ENCODE results near the gene FTSJ3. TPM values are rescaled to one million over a fixed set of nuclear protein-coding genes. Genes with fewer than 3 reads are reported as not detected.

Gene FTSJ3
- total RNA-seq, 1 experiment from 2014 or later: 80.3 TPM

GRCh38 chr17:63826468-63827001, 928 bp downstream of the FTSJ3 start:
- Histone ChIP-seq H3K23me2 (ENCODE audit: insufficient read length, low read depth, low read length, poor library complexity, severe bottlenecking) (peaks cover 6% of the 10 kb centered on the region), H4K91ac (ENCODE audit: insufficient read length, low read depth, low read length) (no peak overlapping the region), H3K27ac (ENCODE audit: insufficient read length, low read depth, low read length) (no peak overlapping the region), H3K4me1 (ENCODE audit: insufficient read depth, low read length) (no peaks in the 10 kb centered on the region), H3K9me3 (ENCODE audit: control insufficient read depth, low read depth, low read length) (no peaks in the 10 kb centered on the region), H2AK5ac (ENCODE audit: insufficient read length, low read length) (no peak overlapping the region), H2BK120ac (ENCODE audit: low read depth, low read length, poor library complexity, severe bottlenecking) (no peak overlapping the region), H2BK5ac (ENCODE audit: insufficient read length, low read length) (no peak overlapping the region), H3K79me1 (ENCODE audit: insufficient read depth, low read depth, low read length, poor library complexity, severe bottlenecking) (peaks cover 3% of the 10 kb centered on the region), H4K20me1 (ENCODE audit: control insufficient read depth, insufficient read depth, insufficient read length) (no peaks in the 10 kb centered on the region), H2BK12ac (ENCODE audit: insufficient read length, low read depth, low read length) (no peak overlapping the region), H3K79me2 (ENCODE audit: insufficient read depth, low read length) (peaks cover 8% of the 10 kb centered on the region; the same call in 1 of the 2 replicates), H3T11ph (ENCODE audit: low read length) (no peak overlapping the region), H3K27me3 (ENCODE audit: insufficient read depth, low read length) (no peaks in the 10 kb centered on the region), H3K9ac (ENCODE audit: extremely low read depth, insufficient read length, low read length) (peak overlapping the region; percentile 88), H3K4ac (ENCODE audit: low read depth, low read length) (no peak overlapping the region), H2AFZ (ENCODE audit: low read length) (no peak overlapping the region), H3K18ac (ENCODE audit: insufficient read length, low read depth, low read length) (no peak overlapping the region), H2BK20ac (ENCODE audit: low read depth, low read length, poor library complexity, severe bottlenecking) (no peak overlapping the region), H2BK15ac (ENCODE audit: low read depth, low read length) (no peak overlapping the region), H3K23ac (ENCODE audit: insufficient read length, low read depth, low read length) (no peak overlapping the region), H3K56ac (ENCODE audit: insufficient read length, low read depth, low read length) (no peak overlapping the region), H3K14ac (ENCODE audit: insufficient read depth, low read length) (no peak overlapping the region), H4K8ac (replicated peaks; ENCODE audit: insufficient read length, low read depth, low read length) (no peak overlapping the region), H4K5ac (ENCODE audit: insufficient read length, low read depth, low read length) (no peak overlapping the region), H3K4me2 (ENCODE audit: insufficient read depth, insufficient read length, low read length) (peak overlapping the region; percentile 69)
- Mint-ChIP-seq H3K27ac (peak overlapping the region; percentile 100), H3K27me3 (ENCODE audit: low read depth) (no peaks in the 10 kb centered on the region; the same call in 1 of the 2 replicates), H3K9me3 (no peaks in the 10 kb centered on the region; a peak in 1 of 5 replicates), H3K36me3 (ENCODE audit: insufficient read depth in 1 of 3, low read depth in 3 of 3) (peaks cover 70 to 96% (median 76%) of the 10 kb centered on the region in 3 experiments), H3K4me1 (peaks cover 12 to 16% of the 10 kb centered on the region in 2 experiments), H3K4me3 (peak overlapping the region; percentile 99 to 100)
- no peak for DNase-seq
- no CpG with 5 or more reads among the region's 31 CpGs for WGBS (ENCODE audit: extremely low coverage, insufficient read length, low lambda C conversion rate)
- no peak for TF ChIP-seq CTCF (conservative IDR thresholded peaks at IDR 0.05)
